ENCODE results near the gene CHL1.

CHL1 gene, protein sequence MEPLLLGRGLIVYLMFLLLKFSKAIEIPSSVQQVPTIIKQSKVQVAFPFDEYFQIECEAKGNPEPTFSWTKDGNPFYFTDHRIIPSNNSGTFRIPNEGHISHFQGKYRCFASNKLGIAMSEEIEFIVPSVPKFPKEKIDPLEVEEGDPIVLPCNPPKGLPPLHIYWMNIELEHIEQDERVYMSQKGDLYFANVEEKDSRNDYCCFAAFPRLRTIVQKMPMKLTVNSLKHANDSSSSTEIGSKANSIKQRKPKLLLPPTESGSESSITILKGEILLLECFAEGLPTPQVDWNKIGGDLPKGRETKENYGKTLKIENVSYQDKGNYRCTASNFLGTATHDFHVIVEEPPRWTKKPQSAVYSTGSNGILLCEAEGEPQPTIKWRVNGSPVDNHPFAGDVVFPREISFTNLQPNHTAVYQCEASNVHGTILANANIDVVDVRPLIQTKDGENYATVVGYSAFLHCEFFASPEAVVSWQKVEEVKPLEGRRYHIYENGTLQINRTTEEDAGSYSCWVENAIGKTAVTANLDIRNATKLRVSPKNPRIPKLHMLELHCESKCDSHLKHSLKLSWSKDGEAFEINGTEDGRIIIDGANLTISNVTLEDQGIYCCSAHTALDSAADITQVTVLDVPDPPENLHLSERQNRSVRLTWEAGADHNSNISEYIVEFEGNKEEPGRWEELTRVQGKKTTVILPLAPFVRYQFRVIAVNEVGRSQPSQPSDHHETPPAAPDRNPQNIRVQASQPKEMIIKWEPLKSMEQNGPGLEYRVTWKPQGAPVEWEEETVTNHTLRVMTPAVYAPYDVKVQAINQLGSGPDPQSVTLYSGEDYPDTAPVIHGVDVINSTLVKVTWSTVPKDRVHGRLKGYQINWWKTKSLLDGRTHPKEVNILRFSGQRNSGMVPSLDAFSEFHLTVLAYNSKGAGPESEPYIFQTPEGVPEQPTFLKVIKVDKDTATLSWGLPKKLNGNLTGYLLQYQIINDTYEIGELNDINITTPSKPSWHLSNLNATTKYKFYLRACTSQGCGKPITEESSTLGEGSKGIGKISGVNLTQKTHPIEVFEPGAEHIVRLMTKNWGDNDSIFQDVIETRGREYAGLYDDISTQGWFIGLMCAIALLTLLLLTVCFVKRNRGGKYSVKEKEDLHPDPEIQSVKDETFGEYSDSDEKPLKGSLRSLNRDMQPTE (N-terminal part only)

DNA sequence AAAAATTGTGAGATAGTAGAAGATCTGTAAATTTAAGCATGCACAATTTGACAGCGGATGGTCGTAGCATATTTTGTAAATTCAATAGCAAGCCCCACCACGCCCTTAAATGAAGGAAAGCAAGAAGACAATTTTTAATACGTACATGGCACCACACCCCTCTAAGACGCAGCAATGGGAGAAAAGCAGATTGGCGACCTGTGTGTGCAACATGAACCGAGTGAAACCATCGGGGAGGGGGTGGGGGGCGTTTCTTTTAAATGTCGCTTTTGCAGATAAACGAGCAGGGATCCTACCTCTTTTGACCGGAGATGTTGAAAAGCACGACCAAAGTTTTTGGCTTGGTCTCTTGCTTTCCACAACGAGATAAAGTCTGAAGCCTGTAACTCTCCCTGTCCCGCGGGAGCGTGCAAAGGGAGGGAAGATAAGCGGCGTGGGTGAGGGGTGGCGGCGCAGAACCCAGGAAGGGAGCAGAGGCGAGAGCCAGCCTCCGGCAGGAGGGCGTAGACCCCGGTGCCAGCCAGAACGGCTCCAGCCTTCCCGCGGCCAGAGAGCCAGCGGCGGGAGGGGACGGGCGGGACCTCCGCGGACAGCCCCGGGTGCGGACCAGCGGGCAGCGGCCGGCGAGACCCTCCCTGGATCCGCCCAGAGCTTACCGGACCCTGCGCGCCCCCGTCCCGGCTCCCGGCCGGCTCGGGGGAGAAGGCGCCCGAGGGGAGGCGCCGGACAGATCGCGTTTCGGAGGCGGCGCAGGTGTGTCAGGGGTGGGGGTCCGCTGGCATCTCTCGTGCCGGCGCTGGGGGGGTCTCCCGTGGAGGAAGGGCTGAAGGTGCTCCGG lies at the start of gene CHL1:
TSS of gene CHL1 (plus strand) at position 453 of the 838 bp plus-strand sequence. CDS start 123,014 bp downstream, outside the sequence.
- no peak for DNase-seq
- in situ Hi-C loops (cut with HindIII; ENCODE audit: low pct_ligation_motif_present, low pct_unique_long_range_greater_than_20kb, low sequenced_read_pairs): no loop called here

DNA sequence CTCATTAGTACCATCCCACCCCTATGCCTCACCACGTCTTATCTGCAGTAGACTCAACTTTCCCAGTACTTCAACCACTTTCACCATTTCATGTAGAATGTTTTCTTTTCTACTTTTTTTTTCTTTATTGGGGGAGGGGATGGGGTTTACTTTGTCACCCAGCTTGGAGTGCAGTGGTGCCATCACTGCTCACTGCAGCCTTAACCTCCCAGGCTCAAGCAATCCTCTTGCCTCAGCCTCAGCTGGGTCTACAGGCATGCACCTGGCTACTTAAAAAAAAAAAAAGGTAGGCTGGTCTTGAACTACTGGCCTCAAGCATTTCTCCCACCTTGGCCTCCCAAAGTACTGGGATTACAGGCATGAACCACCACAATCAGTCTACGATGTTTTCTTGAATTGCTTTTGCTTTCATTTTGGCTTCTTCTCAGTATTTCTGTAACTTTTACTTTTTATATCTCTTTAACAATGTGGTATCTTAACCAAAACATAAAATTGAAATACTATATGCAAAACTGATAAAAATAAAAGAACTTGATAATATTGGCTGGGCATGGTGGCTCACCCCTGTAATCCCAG lies 44.9 kb upstream of the CHL1 start:
- no peak for DNase-seq
- in situ Hi-C loops (cut with HindIII; ENCODE audit: low pct_ligation_motif_present, low pct_unique_long_range_greater_than_20kb, low sequenced_read_pairs): no loop called here

GRCh38 chr3:159974-160373 lies 36.6 kb upstream of the CHL1 start:
- in situ Hi-C loops (cut with HindIII; ENCODE audit: low pct_ligation_motif_present, low pct_unique_long_range_greater_than_20kb, low sequenced_read_pairs): no loop called here

DNA sequence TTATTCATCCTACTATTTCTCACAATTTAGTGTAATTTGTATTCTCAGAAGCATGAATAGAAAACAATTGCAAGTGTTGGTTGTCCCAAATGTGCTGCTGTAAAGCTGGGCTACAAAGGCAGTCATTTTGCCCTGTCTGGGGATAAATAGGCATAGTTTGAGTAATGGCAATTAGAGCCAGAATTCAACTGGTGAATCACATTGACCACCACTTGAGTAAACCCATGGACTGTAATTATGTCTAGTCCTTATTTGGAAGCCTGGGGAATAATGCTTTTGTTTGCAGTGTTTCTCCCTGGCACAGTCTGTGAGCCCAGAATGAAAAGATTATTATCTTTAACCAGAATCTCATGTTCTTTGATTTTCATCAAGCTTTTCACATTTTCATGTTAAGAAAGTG lies 30.5 kb upstream of the CHL1 start:
- in situ Hi-C loops (cut with HindIII; ENCODE audit: low pct_ligation_motif_present, low pct_unique_long_range_greater_than_20kb, low sequenced_read_pairs): no loop called here

More at GRCh38 chr3:159974-160373, 36.6 kb upstream of the CHL1 start:
- DNase-seq: no peak

DNA sequence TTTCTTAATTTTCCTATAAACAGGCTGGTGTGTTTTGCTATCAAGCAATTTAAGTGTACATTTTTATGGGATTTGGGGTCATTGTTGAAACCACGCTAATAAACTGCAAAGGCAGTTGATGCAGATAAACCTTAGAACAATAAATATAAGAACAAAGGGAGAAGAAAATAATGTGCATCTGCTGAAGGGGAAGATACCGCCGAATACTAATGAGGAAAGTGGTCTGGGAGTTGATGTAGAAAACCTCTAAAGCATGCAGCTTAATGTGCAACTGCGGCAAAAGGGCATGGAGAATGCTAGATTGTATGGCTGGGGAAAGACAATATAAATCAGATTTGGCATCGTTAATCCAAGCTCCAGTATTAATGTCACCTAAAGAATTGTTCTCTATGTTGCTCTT lies 29.8 kb upstream of the CHL1 start:
- no peak for DNase-seq
- in situ Hi-C loops (cut with HindIII; ENCODE audit: low pct_ligation_motif_present, low pct_unique_long_range_greater_than_20kb, low sequenced_read_pairs): no loop called here

More for the DNA sequence above, 30.5 kb upstream of the CHL1 start:
- no peak for DNase-seq

DNA sequence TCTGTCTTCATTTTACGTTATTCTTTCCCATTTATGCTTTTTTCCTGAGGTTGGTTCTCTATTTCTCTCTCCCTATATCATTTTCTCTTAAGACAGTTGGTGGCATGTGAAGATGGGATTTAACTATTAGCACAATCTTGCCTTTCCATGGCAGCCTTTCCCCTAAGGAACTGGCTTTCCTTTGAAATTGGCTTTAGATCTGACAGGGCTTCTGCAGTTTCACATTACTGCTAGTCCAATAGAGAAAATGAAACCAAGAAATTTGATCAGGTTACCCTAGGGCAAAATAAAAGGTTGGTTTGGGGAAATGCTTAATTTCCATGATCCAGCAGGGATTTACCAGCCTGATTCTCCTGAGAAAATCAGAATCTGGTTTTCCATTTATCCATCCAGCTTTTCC lies 22.7 kb upstream of the CHL1 start:
- no peak for DNase-seq
- in situ Hi-C loops (cut with HindIII; ENCODE audit: low pct_ligation_motif_present, low pct_unique_long_range_greater_than_20kb, low sequenced_read_pairs): no loop called here

GRCh38 chr3:184976-185375 lies 11.6 kb upstream of the CHL1 start:
- no peak for DNase-seq
- in situ Hi-C loops (cut with HindIII; ENCODE audit: low pct_ligation_motif_present, low pct_unique_long_range_greater_than_20kb, low sequenced_read_pairs): no loop called here

DNA sequence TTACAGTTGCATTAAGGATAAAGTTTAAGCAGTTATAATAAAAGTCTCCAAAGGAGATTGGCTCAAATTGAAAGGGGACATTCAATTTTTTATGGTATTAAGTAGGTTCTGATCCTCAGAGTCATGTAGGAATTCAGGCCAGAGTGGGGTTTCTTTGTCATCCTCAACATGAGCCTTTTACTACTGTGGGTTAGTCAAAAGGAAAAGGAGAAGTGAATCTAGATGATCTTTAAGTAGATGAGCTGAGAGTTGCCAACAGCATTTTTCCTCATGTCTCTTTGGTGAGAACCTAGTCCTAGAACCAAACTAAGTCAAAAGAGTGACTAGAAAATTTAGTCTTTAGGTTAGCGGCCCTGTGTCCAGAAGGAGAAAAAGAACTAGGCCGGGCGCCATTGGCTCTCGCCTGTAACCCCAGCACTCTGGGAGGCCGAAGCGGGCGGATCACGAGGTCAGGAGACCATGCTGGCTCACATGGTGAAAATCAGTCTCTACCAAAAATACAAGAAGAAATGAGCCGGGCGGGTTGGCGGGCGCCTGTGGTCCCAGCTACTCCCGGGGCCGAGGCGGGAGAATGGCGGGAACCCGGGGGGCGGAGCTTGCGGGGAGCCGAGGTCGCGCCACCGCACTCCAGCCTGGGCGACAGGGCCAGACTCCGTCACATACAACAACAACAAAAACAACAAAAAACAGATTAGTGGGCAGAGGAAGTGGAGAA lies 4.2 kb upstream of the CHL1 start:
- DNase-seq: no peak
- in situ Hi-C loops (cut with HindIII; ENCODE audit: low pct_ligation_motif_present, low pct_unique_long_range_greater_than_20kb, low sequenced_read_pairs): no loop called here

GRCh38 chr3:194001-194400 lies 2.6 kb upstream of the CHL1 start:
- in situ Hi-C loops (cut with HindIII; ENCODE audit: low pct_ligation_motif_present, low pct_unique_long_range_greater_than_20kb, low sequenced_read_pairs): no loop called here
- DNase-seq: no peak

DNA sequence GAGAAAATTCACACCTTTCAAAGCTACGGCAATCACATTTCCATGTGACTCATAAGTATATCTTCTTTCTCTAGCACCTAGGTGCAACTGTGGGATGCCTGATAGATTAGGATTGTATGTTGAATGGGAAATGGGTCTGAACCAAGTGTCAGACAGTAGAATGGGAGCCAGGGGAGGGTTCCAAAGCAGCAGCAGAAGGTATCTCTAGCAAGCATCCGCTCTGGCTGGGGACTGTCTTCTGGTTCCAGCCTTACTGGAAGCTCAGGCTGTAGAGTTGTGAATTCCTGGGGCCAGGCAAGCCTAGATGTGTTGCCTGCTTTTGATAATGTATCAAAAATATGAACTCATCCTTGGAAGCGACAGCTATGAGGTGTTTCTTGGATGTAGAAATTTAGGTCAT lies 2.1 kb upstream of the CHL1 start:
- in situ Hi-C loops (cut with HindIII; ENCODE audit: low pct_ligation_motif_present, low pct_unique_long_range_greater_than_20kb, low sequenced_read_pairs): no loop called here

DNA sequence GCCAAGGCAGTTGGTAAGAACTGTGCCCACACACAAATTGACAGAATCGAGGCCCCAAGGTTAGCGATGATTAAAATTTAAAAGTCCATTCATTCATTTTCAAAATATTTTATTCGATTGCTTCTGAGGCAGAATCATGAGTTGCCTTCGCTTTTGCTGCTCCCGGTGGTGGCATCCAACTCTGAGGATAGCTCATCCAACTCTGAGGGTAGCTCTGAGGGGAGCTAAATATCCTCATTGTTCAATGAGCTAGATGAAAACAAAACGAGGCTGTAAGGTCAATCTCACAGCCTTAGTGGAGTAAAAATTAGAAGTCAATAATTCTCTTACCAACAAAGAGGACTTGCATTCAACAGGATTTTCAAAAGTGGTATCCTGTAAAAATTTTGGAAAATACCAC lies 897 bp upstream of the CHL1 start:
- no peak for DNase-seq
- in situ Hi-C loops (cut with HindIII; ENCODE audit: low pct_ligation_motif_present, low pct_unique_long_range_greater_than_20kb, low sequenced_read_pairs): no loop called here

More for the DNA sequence above, 2.1 kb upstream of the CHL1 start:
- no peak for DNase-seq

GRCh38 chr3:197149-197827 lies 725 bp downstream of the CHL1 start:
- in situ Hi-C loops (cut with HindIII; ENCODE audit: low pct_ligation_motif_present, low pct_unique_long_range_greater_than_20kb, low sequenced_read_pairs): no loop called here
- no peak for DNase-seq

DNA sequence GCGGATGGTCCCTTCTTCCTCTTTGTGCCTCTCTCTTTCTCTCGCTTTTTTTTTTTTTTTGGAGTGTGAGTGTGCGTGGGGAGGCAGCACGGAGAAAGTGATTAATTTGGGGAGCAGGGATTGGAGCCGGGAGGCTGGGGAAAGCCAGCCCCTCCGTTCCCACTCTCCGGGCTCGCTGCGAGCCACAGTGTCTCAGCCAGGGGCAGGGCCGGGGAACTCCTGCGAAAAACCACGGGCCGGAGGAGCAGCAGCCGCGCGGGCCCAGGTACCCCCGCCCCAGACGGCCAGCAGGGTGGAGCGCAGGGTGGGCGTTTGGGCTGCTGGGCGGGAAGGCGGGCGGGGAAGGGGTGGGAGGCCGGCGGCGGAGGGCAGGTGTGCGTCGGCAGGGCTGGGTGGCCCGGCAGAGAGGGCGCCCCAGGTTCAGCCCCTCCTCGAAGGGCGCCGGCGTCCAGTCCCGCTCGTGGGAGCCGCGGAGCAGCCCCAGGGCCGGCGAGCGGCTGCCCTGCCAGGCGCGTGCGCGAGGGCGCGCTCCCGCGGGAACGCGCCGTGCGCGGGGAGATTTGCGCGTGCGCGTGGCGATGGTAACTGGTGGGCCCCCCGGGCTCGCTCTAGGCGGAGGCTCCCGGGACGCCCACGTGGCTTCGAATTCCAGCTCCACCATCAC lies 1.4 kb downstream of the CHL1 start:
- DNase-seq: no peak
- in situ Hi-C loops (cut with HindIII; ENCODE audit: low pct_ligation_motif_present, low pct_unique_long_range_greater_than_20kb, low sequenced_read_pairs): no loop called here

- in situ Hi-C loops (cut with HindIII; ENCODE audit: low pct_ligation_motif_present, low pct_unique_long_range_greater_than_20kb, low sequenced_read_pairs): no loop called here
- no peak for DNase-seq
Observed at GRCh38 chr3:199835-200234, 3.3 kb downstream of the CHL1 start.

DNA sequence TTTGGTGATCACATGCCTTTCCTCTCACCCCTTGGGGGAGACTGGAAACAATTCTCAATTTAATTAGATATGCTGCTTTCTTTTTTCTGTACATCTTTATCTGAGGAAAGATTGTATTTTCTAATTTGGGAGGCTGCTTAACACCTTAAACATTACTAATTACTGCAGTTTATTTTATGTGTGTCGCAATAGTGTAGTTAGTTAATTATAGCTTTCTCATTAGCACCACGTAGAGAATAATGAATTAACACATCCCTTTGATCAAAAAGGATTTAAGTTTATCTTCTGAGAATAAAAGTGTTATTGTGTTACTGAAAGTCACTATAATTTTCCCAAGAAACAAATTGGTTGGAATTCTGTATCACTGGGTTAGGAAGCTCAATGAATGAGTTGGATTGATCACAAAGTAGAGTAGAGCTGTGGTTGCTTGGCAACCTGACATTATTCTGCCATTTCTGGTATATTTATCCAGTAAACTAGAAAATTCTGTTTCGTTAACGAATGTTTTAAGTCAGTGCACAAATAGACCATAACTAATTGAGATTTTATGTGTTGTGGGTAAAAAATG lies 4.3 kb downstream of the CHL1 start:
- in situ Hi-C loops (cut with HindIII; ENCODE audit: low pct_ligation_motif_present, low pct_unique_long_range_greater_than_20kb, low sequenced_read_pairs): no loop called here
- DNase-seq: no peak

- DNase-seq: no peak
- in situ Hi-C loops (cut with HindIII; ENCODE audit: low pct_ligation_motif_present, low pct_unique_long_range_greater_than_20kb, low sequenced_read_pairs): no loop called here
Observed at GRCh38 chr3:204102-204501, 7.5 kb downstream of the CHL1 start.

Data from ACHN (cell line).